Bronchial epithelial cell (primary cell): ENCODE data around the gene STBD1. TPM values are rescaled to one million over a fixed set of nuclear protein-coding genes. Genes with fewer than 3 reads are reported as not detected.

Experiments
- DNase-seq: peaks from one replicate; pipeline ENCODE4 v3.0.0-alpha.2; 2010; ENCODE audit warnings: low read depth
- FAIRE-seq: peaks from 2 replicates; lab custom pipeline; 2011; peaks lifted over from hg19 to GRCh38; lab: Jason Lieb, UNC
- H3K27me3 ChIP-seq: 2 replicates; pipeline ENCODE4 v1.5.1; 2011; ENCODE audit warnings: low read length; ENCODE audit not compliant: control insufficient read depth, insufficient read depth
- H3K36me3 ChIP-seq: 2 replicates; pipeline ENCODE4 v1.5.1; 2011; ENCODE audit warnings: low read length; ENCODE audit not compliant: control insufficient read depth, insufficient read depth
- H3K4me3 ChIP-seq: 2 replicates; pipeline ENCODE4 v1.5.1; 2011; ENCODE audit warnings: mild to moderate bottlenecking, low read depth, low read length, control low read depth
- total RNA-seq: library from RNA; depleted of rRNA; stranded (reverse); fragments of >200 nt; gene quantifications from 2 replicates; pipeline ENCODE4 v1.2.1, GENCODE V29; 2014
- TF ChIP-seq, protein P1 (sequence below): IDR thresholded peaks from 2 replicates; pipeline ENCODE4 v1.5.1; 2011; ENCODE audit warnings: mild to moderate bottlenecking, moderate library complexity, low read length, control low read depth, inconsistent platforms; ENCODE audit not compliant: insufficient read depth, severe bottlenecking

STBD1 gene
- 9.5 and 10.0 TPM in 2 replicates for total RNA-seq

DNA sequence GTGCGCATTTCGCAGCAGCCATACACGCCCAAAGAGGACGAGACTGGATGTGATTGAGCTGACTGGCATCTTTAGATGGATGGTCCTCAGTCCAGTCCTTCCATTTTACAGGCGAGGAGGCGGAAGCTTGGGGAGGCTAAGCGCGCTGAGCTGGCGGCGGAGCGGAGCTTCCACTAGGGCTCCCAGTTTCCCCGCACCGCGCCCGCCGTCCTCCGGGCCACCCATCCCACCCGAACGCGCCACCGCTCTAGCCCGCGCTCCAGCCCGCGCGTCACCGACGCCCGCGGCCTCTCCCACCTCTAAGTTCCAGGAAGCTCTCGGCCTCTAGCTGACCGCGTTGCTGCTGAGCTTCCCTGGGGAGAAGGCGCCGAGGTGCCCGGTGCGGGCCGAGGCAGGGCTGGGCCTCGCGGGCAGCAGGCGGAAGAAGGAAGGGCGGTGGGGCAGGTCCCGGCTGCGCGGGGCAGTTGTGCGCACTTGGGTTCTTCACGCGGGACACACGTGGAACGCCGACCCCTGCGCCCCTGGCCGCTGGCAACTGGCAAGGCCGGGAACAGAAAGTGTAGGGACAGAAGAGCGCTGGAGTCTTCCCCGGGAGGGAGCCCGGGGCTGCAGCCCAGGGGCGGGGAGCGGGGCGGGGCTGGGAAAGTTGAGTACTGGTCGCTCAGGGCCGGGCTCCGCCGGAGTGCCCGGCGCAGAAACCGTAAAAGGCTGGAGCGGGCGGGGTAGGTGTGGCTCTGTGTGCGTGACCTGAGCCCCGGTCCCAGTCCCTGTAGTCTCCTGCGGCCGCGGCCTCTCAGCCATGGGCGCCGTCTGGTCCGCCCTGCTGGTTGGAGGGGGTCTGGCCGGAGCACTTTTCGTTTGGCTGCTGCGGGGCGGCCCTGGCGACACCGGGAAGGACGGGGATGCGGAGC, at the start of gene STBD1:
Gene STBD1 (plus strand): TSS at position 763 of the 911 bp plus-strand sequence. CDS start 37 bp downstream, at position 800.
- Histone ChIP-seq H3K4me3 (peak within 1 kb of the TSS; percentile 53), H3K27me3 (no peaks in the 10 kb centered on the region), H3K36me3 (no peaks in the 10 kb centered on the region)
- no peak for FAIRE-seq
- TF ChIP-seq, protein P1, sequence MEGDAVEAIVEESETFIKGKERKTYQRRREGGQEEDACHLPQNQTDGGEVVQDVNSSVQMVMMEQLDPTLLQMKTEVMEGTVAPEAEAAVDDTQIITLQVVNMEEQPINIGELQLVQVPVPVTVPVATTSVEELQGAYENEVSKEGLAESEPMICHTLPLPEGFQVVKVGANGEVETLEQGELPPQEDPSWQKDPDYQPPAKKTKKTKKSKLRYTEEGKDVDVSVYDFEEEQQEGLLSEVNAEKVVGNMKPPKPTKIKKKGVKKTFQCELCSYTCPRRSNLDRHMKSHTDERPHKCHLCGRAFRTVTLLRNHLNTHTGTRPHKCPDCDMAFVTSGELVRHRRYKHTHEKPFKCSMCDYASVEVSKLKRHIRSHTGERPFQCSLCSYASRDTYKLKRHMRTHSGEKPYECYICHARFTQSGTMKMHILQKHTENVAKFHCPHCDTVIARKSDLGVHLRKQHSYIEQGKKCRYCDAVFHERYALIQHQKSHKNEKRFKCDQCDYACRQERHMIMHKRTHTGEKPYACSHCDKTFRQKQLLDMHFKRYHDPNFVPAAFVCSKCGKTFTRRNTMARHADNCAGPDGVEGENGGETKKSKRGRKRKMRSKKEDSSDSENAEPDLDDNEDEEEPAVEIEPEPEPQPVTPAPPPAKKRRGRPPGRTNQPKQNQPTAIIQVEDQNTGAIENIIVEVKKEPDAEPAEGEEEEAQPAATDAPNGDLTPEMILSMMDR, result no peak
- peak; percentile 47 for DNase-seq

DNA sequence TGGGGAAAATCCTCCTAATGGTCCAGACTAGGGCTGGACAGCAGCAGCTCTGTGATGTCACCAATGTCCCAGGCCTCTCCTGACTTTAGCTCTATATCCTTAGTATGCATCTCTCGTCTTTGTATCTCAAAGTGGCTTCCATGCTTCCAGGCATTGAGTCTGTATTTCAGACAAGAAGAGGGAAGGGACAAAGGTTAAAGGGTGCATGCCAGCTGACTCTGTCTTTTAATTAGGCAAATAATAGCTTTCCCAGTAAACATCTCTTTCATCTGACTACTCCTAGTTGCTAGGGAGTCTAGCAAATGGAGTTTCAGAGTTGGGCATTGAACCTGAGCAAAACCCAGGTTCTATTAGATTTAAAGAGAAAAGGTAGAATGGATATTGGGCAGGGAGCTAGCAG, 49.6 kb upstream of the STBD1 start:
- H3K27me3 ChIP-seq, result peaks cover 2% of the 10 kb centered on the region
- TF ChIP-seq, protein P1, result no peak
- no peak for DNase-seq
- no peak overlapping the region for H3K4me3 ChIP-seq
- H3K36me3 ChIP-seq, result no peaks in the 10 kb centered on the region
- FAIRE-seq, result no peak

DNA sequence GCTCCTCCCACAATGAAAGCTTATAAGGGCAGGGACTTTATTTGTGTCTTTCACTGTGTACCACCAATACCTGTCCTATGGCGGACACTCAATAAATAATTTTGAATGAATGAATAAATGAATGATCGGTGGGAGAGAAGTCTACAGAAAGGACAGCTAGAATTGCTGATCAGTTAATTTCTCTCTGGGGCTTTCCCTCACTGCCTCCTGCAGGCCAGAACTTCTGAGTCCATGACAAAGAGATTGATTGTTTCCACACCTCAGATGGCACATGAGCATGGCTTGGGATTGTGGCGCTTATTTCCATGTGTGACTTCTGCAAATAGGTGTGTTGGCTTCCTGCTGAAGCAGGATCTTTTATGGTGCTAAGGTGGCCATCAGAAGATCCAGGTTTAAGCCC, 48.7 kb upstream of the STBD1 start:
- Histone ChIP-seq H3K4me3 (no peak overlapping the region), H3K36me3 (no peaks in the 10 kb centered on the region), H3K27me3 (no peaks in the 10 kb centered on the region)
- FAIRE-seq (no peak), DNase-seq (no peak)
- TF ChIP-seq, protein P1, result no peak

DNA sequence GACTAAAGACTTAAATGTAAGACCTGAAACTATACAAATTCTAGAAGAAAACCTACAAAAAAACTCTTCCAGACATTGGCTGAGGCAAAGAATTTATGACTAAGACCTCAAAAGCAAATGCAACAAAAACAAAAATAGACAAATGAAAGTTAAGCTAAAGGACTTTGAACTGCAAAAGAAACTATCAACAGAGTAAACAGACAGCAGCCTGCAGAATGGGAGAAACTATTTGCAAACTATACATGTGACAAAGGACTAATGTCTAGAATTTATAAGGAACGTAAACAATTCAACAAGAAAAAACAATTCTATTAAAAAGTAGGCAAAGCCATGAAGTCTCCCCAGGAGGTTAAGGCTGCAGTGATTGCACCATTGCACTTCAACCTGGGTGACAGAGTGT, 46.0 kb upstream of the STBD1 start:
- TF ChIP-seq, protein P1, result no peak
- Histone ChIP-seq H3K36me3 (no peaks in the 10 kb centered on the region), H3K27me3 (no peaks in the 10 kb centered on the region), H3K4me3 (no peak overlapping the region)
- FAIRE-seq (no peak), DNase-seq (no peak)

DNA sequence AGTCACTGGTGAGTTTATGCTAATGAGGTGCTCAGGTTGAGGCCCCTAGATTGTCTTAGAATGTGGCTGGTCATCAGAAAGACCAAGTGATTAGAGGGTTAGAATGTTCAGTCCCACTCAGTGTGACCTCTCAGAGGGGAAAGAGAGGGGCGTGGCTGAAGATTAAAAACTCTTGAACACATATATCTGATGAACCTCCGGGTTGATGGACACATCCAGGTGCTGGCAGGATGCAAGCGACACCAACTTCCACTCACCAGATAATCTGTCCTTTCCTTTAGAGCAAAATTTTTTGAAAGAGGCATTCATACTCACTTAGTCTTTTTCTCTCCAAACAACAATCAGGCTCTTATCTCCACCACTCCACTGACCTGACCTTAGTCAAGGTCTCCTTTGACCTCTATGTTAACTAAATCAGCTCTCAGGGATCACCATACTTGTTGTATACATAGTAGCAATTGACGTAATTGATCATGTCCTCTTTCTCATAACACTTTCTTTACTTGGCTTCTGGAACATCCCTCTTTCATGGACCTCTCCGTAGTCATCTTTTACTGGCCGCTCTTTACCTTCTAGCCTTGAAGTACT, 40.8 kb upstream of the STBD1 start:
- no peak for FAIRE-seq
- TF ChIP-seq, protein P1, result no peak
- no peak for DNase-seq
- H3K4me3 ChIP-seq, result no peak overlapping the region
- no peaks in the 10 kb centered on the region for H3K36me3 ChIP-seq
- H3K27me3 ChIP-seq, result no peaks in the 10 kb centered on the region
